ENCODE measurements around the gene ZCCHC24.

Gene ZCCHC24

DNA sequence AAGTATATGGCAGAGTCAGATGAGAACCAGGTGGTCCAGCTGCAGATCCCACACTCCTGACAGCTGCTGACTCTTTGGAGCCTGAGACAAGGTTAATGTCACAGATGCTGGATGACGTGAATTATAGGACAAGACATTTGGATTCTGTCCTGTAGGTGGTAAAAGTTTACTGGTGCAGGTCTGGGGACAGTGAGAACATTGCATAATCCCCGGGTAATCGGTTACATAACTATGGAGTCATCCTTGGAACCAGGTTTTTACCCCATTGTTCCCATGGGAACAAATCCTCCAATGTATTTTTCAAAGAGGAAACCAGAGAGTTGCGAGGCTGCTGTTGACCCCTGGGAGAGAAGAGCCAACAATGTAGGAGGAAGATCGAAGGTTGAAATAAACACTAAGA is 27.5 kb upstream of the ZCCHC24 start:
- TF ChIP-seq, protein P1, sequence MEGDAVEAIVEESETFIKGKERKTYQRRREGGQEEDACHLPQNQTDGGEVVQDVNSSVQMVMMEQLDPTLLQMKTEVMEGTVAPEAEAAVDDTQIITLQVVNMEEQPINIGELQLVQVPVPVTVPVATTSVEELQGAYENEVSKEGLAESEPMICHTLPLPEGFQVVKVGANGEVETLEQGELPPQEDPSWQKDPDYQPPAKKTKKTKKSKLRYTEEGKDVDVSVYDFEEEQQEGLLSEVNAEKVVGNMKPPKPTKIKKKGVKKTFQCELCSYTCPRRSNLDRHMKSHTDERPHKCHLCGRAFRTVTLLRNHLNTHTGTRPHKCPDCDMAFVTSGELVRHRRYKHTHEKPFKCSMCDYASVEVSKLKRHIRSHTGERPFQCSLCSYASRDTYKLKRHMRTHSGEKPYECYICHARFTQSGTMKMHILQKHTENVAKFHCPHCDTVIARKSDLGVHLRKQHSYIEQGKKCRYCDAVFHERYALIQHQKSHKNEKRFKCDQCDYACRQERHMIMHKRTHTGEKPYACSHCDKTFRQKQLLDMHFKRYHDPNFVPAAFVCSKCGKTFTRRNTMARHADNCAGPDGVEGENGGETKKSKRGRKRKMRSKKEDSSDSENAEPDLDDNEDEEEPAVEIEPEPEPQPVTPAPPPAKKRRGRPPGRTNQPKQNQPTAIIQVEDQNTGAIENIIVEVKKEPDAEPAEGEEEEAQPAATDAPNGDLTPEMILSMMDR (IDR thresholded peaks at IDR 0.05) = no peak
- no peak for TF ChIP-seq ZFX (IDR thresholded peaks at IDR 0.05; ENCODE audit: borderline replicate concordance)
- H3K27ac ChIP-seq = no peak overlapping the region

DNA sequence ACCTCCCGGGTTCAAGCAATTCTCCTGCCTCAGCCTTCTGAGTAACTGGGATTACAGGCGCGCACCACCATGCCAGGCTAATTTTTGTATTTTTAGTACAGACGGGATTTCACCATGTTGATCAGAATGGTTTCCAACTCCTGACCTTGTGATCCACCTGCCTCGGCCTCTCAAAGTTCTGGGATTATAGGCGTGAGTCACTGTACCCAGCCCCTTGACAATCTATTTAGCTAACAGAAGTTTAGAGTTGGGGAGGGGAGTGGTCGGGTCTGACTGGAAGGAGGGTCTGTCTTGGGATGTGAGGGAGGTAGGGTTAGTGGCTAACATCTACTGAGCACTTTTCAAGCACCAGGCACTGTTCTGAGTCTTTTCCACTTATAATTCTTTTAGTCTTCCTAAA is 27.0 kb upstream of the ZCCHC24 start:
- no peak overlapping the region for H3K27ac ChIP-seq
- TF ChIP-seq ZFX (IDR thresholded peaks at IDR 0.05; ENCODE audit: borderline replicate concordance) = no peak
- TF ChIP-seq, protein P1 (IDR thresholded peaks at IDR 0.05) = no peak

DNA sequence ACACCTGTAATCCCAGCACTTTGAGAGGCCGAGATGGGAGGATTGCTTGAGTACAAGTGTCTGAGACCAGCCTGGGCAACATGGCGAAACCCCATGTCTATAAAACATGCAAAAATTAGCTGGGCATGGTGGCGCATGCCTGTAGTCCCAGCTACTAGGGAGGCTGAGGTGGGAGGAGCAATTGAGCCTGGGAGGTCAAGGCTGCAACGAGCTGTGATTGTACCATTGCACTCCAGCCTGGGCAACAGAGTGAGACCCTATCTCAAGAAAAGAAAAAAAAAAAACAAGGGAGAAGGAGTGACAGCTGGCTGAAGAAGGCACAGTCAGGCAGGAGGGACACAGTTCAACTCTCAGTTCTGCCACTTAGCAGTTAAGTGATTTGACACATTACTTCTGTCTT is 26.4 kb upstream of the ZCCHC24 start:
- H3K27ac ChIP-seq = no peak overlapping the region
- TF ChIP-seq, protein P1 (IDR thresholded peaks at IDR 0.05) = no peak
- TF ChIP-seq ZFX (IDR thresholded peaks at IDR 0.05; ENCODE audit: borderline replicate concordance) = no peak

DNA sequence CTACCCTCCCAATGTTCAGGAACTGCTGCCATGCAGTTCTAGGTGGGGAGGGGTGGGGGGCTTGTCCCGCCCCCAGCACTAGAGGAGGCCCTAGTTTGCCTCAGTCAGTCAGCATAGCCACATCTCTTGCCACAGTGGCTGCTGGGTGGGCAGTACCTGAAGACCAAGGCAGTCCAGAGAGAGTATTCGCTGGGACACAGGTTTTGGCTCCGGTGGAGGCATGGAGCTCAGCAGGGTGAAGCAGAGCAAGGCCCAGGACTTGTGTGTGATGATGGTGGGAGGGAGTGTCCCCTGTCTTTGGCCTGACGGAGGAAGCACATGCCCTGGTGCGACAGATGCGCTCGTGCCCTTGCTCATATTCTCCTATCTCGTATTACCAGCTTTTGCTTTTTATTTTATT is 24.7 kb upstream of the ZCCHC24 start:
- no peak overlapping the region for H3K27ac ChIP-seq
- TF ChIP-seq, protein P1 (IDR thresholded peaks at IDR 0.05) = no peak
- no peak for TF ChIP-seq ZFX (IDR thresholded peaks at IDR 0.05; ENCODE audit: borderline replicate concordance)

DNA sequence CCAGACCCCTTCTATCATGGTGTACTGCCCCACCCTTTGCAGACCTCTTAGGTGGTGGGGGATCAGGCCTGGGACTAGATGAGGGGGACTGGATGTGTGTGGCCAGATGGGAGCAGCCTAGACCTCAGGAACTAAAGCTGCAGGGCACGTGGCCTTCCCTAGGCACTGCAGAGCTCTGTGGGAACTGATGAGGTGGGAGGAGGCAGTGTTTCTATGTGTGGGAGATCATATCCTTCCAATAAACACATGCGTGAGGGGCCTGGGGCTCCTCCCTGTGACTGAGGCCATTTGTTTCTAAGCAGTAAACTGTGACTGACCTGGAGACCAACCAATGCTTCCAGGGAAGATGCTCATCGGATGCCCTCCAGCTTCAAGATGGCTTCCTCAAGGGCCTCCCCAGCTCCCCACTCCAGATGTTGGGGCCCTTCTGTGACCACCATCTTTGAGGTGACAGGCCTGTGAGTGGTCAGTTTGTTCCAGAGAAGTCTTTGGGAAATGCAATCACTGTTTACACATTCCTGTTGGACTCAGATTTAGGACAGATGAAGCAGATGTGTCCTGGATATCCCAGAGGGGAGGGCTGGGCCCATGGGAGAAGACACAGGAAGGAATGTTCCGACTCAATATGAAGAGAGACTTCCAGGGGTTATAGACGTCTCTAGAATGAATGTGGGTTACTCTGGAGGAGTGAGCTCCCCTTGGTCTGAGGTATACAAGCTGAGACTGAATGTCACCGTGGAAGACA is 23.6 kb upstream of the ZCCHC24 start:
- TF ChIP-seq ZFX (IDR thresholded peaks at IDR 0.05; ENCODE audit: borderline replicate concordance) = no peak
- TF ChIP-seq, protein P1 (IDR thresholded peaks at IDR 0.05) = no peak
- no peak overlapping the region for H3K27ac ChIP-seq

DNA sequence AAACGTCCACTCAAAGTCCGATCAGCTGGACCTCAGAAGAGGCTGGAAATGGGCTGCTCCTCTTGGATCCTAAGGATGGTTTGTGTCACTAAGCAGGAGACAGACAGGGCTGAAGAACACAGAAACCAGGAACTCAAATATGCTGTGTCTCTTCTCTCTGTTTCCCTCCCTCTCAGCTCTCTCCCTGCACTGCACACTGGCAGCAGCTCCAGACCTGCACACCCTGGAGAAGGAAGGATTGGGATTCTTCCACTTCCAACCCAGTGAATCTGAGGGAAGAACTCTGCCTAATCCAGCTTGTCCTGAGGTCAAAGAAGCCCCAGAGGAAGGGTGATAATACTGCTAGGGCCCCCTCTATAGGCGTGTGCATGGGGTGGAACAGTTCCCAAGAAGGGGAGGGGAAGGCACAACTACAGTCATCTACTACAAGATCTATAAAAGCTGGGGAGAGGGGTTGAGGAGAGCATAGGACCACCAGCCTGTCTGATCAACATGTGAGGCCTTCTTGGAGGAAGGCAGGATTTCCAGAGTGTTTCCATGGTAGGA is 22.7 kb upstream of the ZCCHC24 start:
- no peak overlapping the region for H3K27ac ChIP-seq

DNA sequence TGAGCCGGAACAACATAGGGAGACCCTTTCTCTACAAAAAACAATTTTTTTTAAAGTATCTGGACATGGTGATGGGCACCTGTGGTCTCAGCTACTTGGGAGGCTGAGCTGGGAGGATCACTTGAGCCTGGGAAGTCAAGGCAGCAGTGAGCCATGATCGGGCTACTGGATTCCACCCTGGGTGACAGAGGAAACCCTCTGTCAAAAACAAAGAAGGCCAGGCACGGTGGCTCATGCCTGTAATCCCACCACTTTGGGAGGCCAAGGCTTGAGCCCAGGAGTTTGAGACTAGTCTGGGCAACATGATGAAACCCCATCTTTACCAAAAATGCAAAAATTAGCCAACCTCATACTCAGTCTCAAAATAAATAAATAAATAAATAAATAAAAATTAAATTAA is 19.9 kb upstream of the ZCCHC24 start:
- H3K27ac ChIP-seq = no peak overlapping the region
- TF ChIP-seq, protein P1 (IDR thresholded peaks at IDR 0.05) = no peak
- TF ChIP-seq ZFX (IDR thresholded peaks at IDR 0.05; ENCODE audit: borderline replicate concordance) = no peak

More for the DNA sequence above, 22.7 kb upstream of the ZCCHC24 start:
- TF ChIP-seq, protein P1 (IDR thresholded peaks at IDR 0.05) = no peak
- no peak for TF ChIP-seq ZFX (IDR thresholded peaks at IDR 0.05; ENCODE audit: borderline replicate concordance)
